K562 (cell line): ENCODE results near the gene EFCAB8. TPM values are rescaled to one million over a fixed set of nuclear protein-coding genes. Genes with fewer than 3 reads are reported as not detected.

Experiments used
- ATAC-seq: fragments of 200-7000 bp; cut with Tn5 transposase; 3 replicates; pipeline ENCODE4 v1.9.1; 2020; ENCODE audit warnings: moderate library complexity
- BruUV-seq: library from RNA; stranded (reverse); fragments of 400-500 nt; replicated peaks from 2 replicates; lab custom pipeline; 2021; lab: Mats Ljungman, UMichigan
- CTCF ChIA-PET: fragments of 300-600 bp; formaldehyde crosslinking; extraction: SDS; loops from one replicate; lab custom pipeline; 2021; ENCODE audit warnings: low intra/inter-chr PET ratio; lab: Yijun Ruan, JAX
- POLR2A ChIA-PET: fragments of 300-600, 350-650 bp; sonication (Branson Sonifier 250); formaldehyde crosslinking; extraction: SDS; loops from one replicate; lab custom pipeline; 2021; ENCODE audit warnings: antibody characterized with exemption, inconsistent platforms; lab: Yijun Ruan, JAX
- DNase-seq, 4 experiments: peaks; one replicate each; pipeline versions ENCODE4 v3.0.0 to v3.0.0-alpha.2; 2011 to 2018; ENCODE audit warnings: low spot score in 3 of 4, mixed read lengths in 3 of 4; ENCODE audit errors: extremely low read depth in 1 of 4
- FAIRE-seq: peaks from 2 replicates; lab custom pipeline; 2011; peaks lifted over from hg19 to GRCh38; lab: Jason Lieb, UNC
- H2AFZ ChIP-seq: 2 replicates; pipeline ENCODE4 v1.6.0; 2011; ENCODE audit warnings: low read depth, low read length, control low read depth, inconsistent platforms
- H3K27ac ChIP-seq: fragments of 200-600 bp; 3 replicates; pipeline ENCODE4 v1.8.0; 2011; ENCODE audit warnings: low read depth, mild to moderate bottlenecking, control low read depth, inconsistent platforms, low read length, moderate library complexity, mixed read lengths; ENCODE audit errors: extremely low read depth
- H3K27me3 ChIP-seq, 2 experiments: fragments of 300-600 bp in 1 of 2; 2 replicates in 1 of 2; 3 replicates in 1 of 2; pipeline versions ENCODE4 v1.6.0 to v1.8.0; 2011; ENCODE audit warnings: inconsistent platforms in 2 of 2, low read length in 2 of 2, mild to moderate bottlenecking in 1 of 2, mixed read lengths in 1 of 2, moderate library complexity in 1 of 2; ENCODE audit not compliant: control insufficient read depth in 2 of 2, insufficient read depth in 2 of 2
- H3K36me3 ChIP-seq: fragments of 300-600 bp; 3 replicates; pipeline ENCODE4 v1.8.0; 2011; ENCODE audit warnings: mild to moderate bottlenecking, low read length, inconsistent platforms; ENCODE audit not compliant: control insufficient read depth, insufficient read depth
- H3K4me1 ChIP-seq, 2 experiments: fragments of 200-600 bp in 1 of 2; replicated peaks in 1 of 2; 2 replicates in 1 of 2; 3 replicates in 1 of 2; pipeline versions ENCODE4 v1.5.1 to v1.8.0; 2011; ENCODE audit warnings: inconsistent platforms in 2 of 2, low read length in 2 of 2, mild to moderate bottlenecking in 1 of 2, mixed read lengths in 1 of 2, moderate library complexity in 1 of 2; ENCODE audit not compliant: control insufficient read depth in 2 of 2, insufficient read depth in 2 of 2
- H3K4me2 ChIP-seq: 2 replicates; pipeline ENCODE4 v1.6.1; 2011; ENCODE audit warnings: low read length, control low read depth, inconsistent platforms, mixed read lengths; ENCODE audit not compliant: insufficient read depth
- H3K4me3 ChIP-seq: fragments of 200-600 bp; sonication (generic), shearing (Covaris generic); 2 replicates; pipeline ENCODE4 v1.5.1; 2016; ENCODE audit warnings: control low read depth, inconsistent platforms
- H3K79me2 ChIP-seq: fragments of 200-600 bp; 3 replicates; pipeline ENCODE4 v1.8.0; 2011; ENCODE audit warnings: low read length, inconsistent platforms; ENCODE audit not compliant: control insufficient read depth, insufficient read depth
- H3K9ac ChIP-seq, 2 experiments: 2 replicates each; pipeline versions ENCODE4 v1.6.0 to v1.6.1; 2011; ENCODE audit warnings: low read depth in 2 of 2, low read length in 2 of 2, control low read depth in 1 of 2, inconsistent platforms in 1 of 2, mild to moderate bottlenecking in 1 of 2, mixed read lengths in 1 of 2; ENCODE audit not compliant: insufficient read depth in 1 of 2
- H3K9me1 ChIP-seq: one replicate; pipeline ENCODE4 v1.6.0; 2011; ENCODE audit warnings: inconsistent platforms, mild to moderate bottlenecking, low read length, moderate library complexity; ENCODE audit not compliant: control insufficient read depth, insufficient read depth
- H3K9me3 ChIP-seq: replicated peaks from 2 replicates; pipeline ENCODE4 v1.5.1; 2011; ENCODE audit warnings: low read depth, low read length, inconsistent platforms; ENCODE audit not compliant: control insufficient read depth, insufficient read depth
- H4K20me1 ChIP-seq: replicated peaks from 2 replicates; pipeline ENCODE4 v1.6.1; 2011; ENCODE audit warnings: low read length, inconsistent platforms, mixed read lengths; ENCODE audit not compliant: control insufficient read depth, insufficient read depth
- BRD9 ChIP-seq: fragments of 450-650 bp; IDR thresholded peaks from 2 replicates; pipeline ENCODE4 v1.6.1; 2018; ENCODE audit warnings: low read depth; ENCODE audit not compliant: partially characterized antibody
- CHCHD3 ChIP-seq: fragments of 250-450 bp; sonication (Bioruptor Pico); IDR thresholded peaks from 2 replicates; pipeline ENCODE4 v2.1.2; 2022; ENCODE audit warnings: mild to moderate bottlenecking
- FOXK1 ChIP-seq: sonication (generic); formaldehyde crosslinking; IDR thresholded peaks from 2 replicates; pipeline ENCODE4 v1.8.0; 2022; ENCODE audit warnings: missing genetic modification reagents, mild to moderate bottlenecking, borderline replicate concordance
- MBD2 ChIP-seq: sonication (generic); IDR thresholded peaks from 2 replicates; pipeline ENCODE4 v1.6.1; 2016; ENCODE audit warnings: low read depth, borderline replicate concordance
- MTA3 ChIP-seq: fragments of 450-650 bp; formaldehyde crosslinking; IDR thresholded peaks from 2 replicates; pipeline ENCODE4 v1.6.1; 2017; ENCODE audit warnings: mild to moderate bottlenecking, borderline replicate concordance
- NFATC3 ChIP-seq: fragments of 450-650 bp; IDR thresholded peaks from 2 replicates; pipeline ENCODE4 v1.6.1; 2017; ENCODE audit warnings: mild to moderate bottlenecking
- NR2C2 ChIP-seq, 2 experiments: fragments of 200-800 bp in 1 of 2; sonication (Bioruptor generic) in 1 of 2; sonication (generic) in 1 of 2; formaldehyde crosslinking in 1 of 2; IDR thresholded peaks; 2 replicates each; pipeline versions ENCODE4 v1.6.1 to v1.8.0; 2016 to 2022; ENCODE audit warnings: mild to moderate bottlenecking in 1 of 2, missing compliant biosample characterization in 1 of 2, missing genetic modification characterization in 1 of 2, missing genetic modification reagents in 1 of 2
- PBX2 ChIP-seq, 2 experiments: IDR thresholded peaks in 1 of 2; conservative IDR thresholded peaks in 1 of 2; 2 replicates each; pipeline ENCODE4 v1.6.1; 2016; ENCODE audit warnings: low read depth in 2 of 2, mild to moderate bottlenecking in 1 of 2, missing compliant biosample characterization in 1 of 2, missing genetic modification characterization in 1 of 2, moderate library complexity in 1 of 2
- POLR2G ChIP-seq: fragments of 200-400 bp; formaldehyde crosslinking; IDR thresholded peaks from 2 replicates; pipeline ENCODE4 v1.6.1; 2017; ENCODE audit warnings: low read depth, mild to moderate bottlenecking, antibody characterized with exemption, low read length, moderate library complexity
- POLR3G ChIP-seq: IDR thresholded peaks from 2 replicates; pipeline ENCODE4 v1.6.1; 2011; ENCODE audit not compliant: insufficient read length, insufficient replicate concordance; ENCODE audit errors: extremely low read depth
- THRAP3 ChIP-seq: fragments of 450-650 bp; IDR thresholded peaks from 2 replicates; pipeline ENCODE4 v1.6.1; 2016; ENCODE audit warnings: mild to moderate bottlenecking, inconsistent platforms, borderline replicate concordance
- U2AF2 ChIP-seq: fragments of 200-400 bp; formaldehyde crosslinking; optimal IDR thresholded peaks from 2 replicates; pipeline ENCODE3; 2017; ENCODE audit warnings: low read depth, mild to moderate bottlenecking, low read length
- ZNF232 ChIP-seq: sonication (generic); formaldehyde crosslinking; IDR thresholded peaks from 2 replicates; pipeline ENCODE4 v1.8.0; 2022; ENCODE audit warnings: mild to moderate bottlenecking, missing genetic modification reagents
- ZNF512 ChIP-seq: IDR thresholded peaks from 2 replicates; pipeline ENCODE4 v1.6.1; 2016; ENCODE audit warnings: missing genetic modification characterization, missing compliant biosample characterization
- ZNF57 ChIP-seq: fragments of 450-650 bp; formaldehyde crosslinking; IDR thresholded peaks from 2 replicates; pipeline ENCODE4 v1.4.0; 2020; ENCODE audit warnings: mild to moderate bottlenecking, moderate library complexity
- ZNF655 ChIP-seq: fragments of 250-450 bp; sonication (Bioruptor Pico); IDR thresholded peaks from 2 replicates; pipeline ENCODE4 v1.5.0; 2021
- WGBS: fragments of 100-300 bp; shearing (Covaris generic); methylation state at CpG from one replicate; pipeline ENCODE4 v1.1.6; 2016; ENCODE audit warnings: low coverage, mixed read lengths; ENCODE audit not compliant: insufficient coverage; ENCODE audit errors: missing lambda C conversion rate; 5-methylcytosine and 5-hydroxymethylcytosine counted together
- in situ Hi-C: fragments of 300-500 bp; cut with MboI; formaldehyde crosslinking; loops from 4 replicates; pipeline ENCODE4 v1.15.0; 2018; ENCODE audit warnings: inconsistent platforms, mixed read lengths
- intact Hi-C: fragments of 100-400 bp; cut with micrococcal nuclease; formaldehyde crosslinking; loops from 2 replicates; pipeline ENCODE4 v1.14.2; 2022
- polyA plus RNA-seq, 8 experiments: library from polyadenylated mRNA; depleted of rRNA in 4 of 8; stranded (reverse) in 5 of 8; unstranded in 3 of 8; fragments of >200 nt; fragmentation: Nextera tagmentation in 2 of 8; fragmentation: Illumina TruSeq in 1 of 8; extraction: Ambion mirVana in 2 of 8; extraction: Trizol in 1 of 8; gene quantifications; 2 replicates each; pipeline versions ENCODE4 v1.2.1 to v1.2.3, GENCODE V29; 2011 to 2014; ENCODE audit warnings: inconsistent platforms in 1 of 8, missing spikeins in 1 of 8
- total RNA-seq, 7 experiments: library from RNA; depleted of rRNA in 6 of 7; stranded (reverse); fragments of >200 nt in 6 of 7; fragmentation: Illumina TruSeq in 2 of 7; extraction: Trizol in 2 of 7; gene quantifications; 2 replicates each; pipeline versions ENCODE4 v1.2.1 to v1.2.3, GENCODE V29; 2011 to 2021; ENCODE audit warnings: low replicate concordance in 1 of 7

EFCAB8 gene
- total and polyA plus RNA-seq, 9 of the 15 experiments (the other 6 are each of a cell fraction or from before 2014, with no cell fraction given): 0.03 to 0.18 (median 0.11) TPM; not detected in 6

GRCh38 chr20:32930181-32930580 lies 71.5 kb downstream of the EFCAB8 start (continued):
- TF ChIP-seq NR2C2 (CRISPR knock-in tag; IDR thresholded peaks at IDR 0.05) (no peak), NR2C2 (tag; IDR thresholded peaks at IDR 0.05) (no peak), U2AF2 (no peak)

- H4K20me1 ChIP-seq: no peaks in the 10 kb centered on the region
- H3K27ac ChIP-seq: no peak overlapping the region
- no peaks in the 10 kb centered on the region for H3K9me3 ChIP-seq
- no peak overlapping the region for H3K9ac ChIP-seq
- 2% methylated on average over 5 of the region's 5 CpGs for WGBS
- no peak overlapping the region for H3K4me3 ChIP-seq
- DNase-seq (no peak), ATAC-seq (no peak), FAIRE-seq (no peak)
- H3K4me1 ChIP-seq: no peaks in the 10 kb centered on the region
- peaks cover 15 to 26% of the 10 kb centered on the region in 2 experiments; a peak in 3 of 5 replicates for H3K27me3 ChIP-seq
- no peak overlapping the region for H3K4me2 ChIP-seq
- BruUV-seq: no TSS peak
- H3K9me1 ChIP-seq: no peaks in the 10 kb centered on the region
- H3K36me3 ChIP-seq: no peaks in the 10 kb centered on the region
- in situ Hi-C loops: no loop called here
- no peaks in the 10 kb centered on the region for H3K79me2 ChIP-seq
- ChIA-PET CTCF (no interaction called here), POLR2A (no interaction called here)
- no peak overlapping the region for H2AFZ ChIP-seq
- intact Hi-C loops: no loop called here
- TF ChIP-seq BRD9: no peak
- no peak for TF ChIP-seq MBD2
- no peak for TF ChIP-seq ZNF57 (CRISPR knock-in tag)
- no peak for TF ChIP-seq NFATC3
- TF ChIP-seq ZNF512 (tag): no peak
- TF ChIP-seq ZNF232 (CRISPR knock-in tag): no peak
- TF ChIP-seq THRAP3: no peak
- no peak for TF ChIP-seq PBX2 (CRISPR knock-in tag; IDR thresholded peaks at IDR 0.05; ENCODE audit: low read depth)
- TF ChIP-seq PBX2 (tag; conservative IDR thresholded peaks at IDR 0.05; ENCODE audit: low read depth): no peak
- no peak for TF ChIP-seq ZNF655 (CRISPR knock-in tag)
- TF ChIP-seq POLR3G: no peak
- no peak for TF ChIP-seq POLR2G
- no peak for TF ChIP-seq MTA3
- no peak for TF ChIP-seq CHCHD3 (CRISPR knock-in tag)
- TF ChIP-seq FOXK1 (CRISPR knock-in tag): no peak
Observed at GRCh38 chr20:32930701-32931100, 72.0 kb downstream of the EFCAB8 start.
